HS-5 (cell line): ENCODE data around the gene DNAJB7.
"Not testable (repeated sequence)": the region's sequence is repeated elsewhere in the genome, so short reads cannot be mapped to it uniquely, and the experiment has no call there.

Experiments used
- DNase-seq: peaks from one replicate; pipeline ENCODE4 v3.0.0-alpha.2; 2012; ENCODE audit warnings: low read depth

Gene DNAJB7

DNA sequence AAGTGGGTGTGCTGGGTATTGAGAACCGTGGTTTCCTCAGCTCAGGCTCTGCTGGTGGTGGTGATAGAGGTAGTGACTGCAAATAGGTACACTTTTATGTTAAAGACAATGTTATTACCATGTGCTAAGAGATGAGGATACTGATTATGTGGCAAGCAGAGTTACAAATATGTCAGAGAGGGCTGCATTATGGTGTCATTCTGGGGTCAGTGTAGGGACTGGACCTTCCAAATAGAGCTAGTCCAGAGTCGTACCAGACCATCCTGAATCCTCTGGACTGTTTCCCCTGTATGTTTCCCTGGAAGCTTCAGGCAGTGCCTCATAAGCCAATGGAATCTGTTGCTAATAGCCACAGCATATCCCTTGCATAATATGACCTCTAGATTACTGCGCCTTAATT is at the start of gene DNAJB7:
Gene DNAJB7, minus strand, starts transcription at position 101 of the 400 bp plus-strand sequence. CDS start 119 bp downstream, outside the sequence.
- no peak for DNase-seq

- DNase-seq, result no peak
Observed at GRCh38 chr22:40908895-40909294, 47.0 kb upstream of the DNAJB7 start.

DNA sequence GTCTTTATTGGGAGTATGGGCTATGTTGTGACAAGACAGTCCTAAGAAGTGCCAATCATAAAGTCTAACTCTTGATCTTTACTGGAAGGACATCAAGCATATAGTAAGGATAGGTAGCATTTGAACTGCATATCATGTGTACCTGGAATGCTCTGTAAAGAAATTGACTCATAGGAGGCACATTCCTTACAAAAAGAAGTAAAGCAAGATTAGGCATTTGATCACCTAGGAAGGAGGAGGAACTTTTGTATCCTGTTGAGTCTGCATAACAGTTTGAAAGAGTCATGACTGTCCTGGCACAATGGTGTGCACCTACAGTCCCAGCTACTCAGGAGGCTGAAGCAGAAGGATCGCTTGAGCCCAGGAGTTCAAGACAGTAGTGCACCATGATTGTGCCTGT is 42.2 kb upstream of the DNAJB7 start:
- DNase-seq, result no peak

DNA sequence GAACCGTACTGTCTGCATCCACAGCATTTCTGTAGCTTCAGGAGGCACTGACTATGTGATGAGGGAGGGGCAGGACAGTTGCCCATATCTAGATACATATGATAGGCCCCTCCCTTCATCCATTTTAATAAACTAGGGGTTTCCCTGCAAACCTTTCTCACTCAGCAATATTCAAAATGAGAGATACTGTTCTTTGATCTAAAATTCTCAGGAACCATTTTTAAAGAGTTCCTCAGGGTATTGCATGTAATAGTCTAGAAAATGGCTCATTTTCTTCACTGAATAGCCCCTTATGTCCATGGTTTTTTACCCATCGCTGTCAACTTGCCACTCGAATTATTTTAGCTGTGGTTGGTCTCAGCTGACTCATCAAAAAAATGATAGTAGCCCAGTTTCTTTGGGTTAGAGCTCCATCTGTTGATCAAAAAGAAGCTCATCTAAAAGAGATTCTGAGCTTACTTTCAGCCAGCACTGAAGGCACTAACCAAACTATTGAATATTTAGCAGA is 37.0 kb upstream of the DNAJB7 start:
- DNase-seq, result peak; percentile 41

DNA sequence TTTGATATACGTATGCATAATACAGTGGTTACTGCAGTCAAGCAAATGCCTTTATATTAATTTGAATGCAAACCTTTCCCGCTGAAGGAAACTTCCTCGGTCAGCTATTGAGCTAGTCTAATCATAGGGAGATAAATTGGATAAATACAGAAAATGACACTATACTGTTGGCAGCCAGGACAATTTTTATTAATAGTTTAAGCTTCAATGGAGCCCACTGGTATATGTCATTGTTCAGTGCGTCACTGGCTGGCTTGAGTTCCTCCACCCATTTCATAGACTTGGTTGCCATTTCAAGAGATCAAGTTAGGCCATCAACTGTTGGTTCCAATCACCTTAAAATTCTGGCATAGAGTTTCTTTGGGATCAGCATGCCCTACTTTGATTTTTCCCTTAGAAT is 32.5 kb upstream of the DNAJB7 start:
- no peak for DNase-seq

- peak; percentile 25 for DNase-seq
Observed at GRCh38 chr22:40890881-40891280, 29.0 kb upstream of the DNAJB7 start.

- DNase-seq, result no peak
Observed at GRCh38 chr22:40889116-40889515, 27.2 kb upstream of the DNAJB7 start.

- DNase-seq, result no peak
Observed at GRCh38 chr22:40878922-40879321, 17.0 kb upstream of the DNAJB7 start.

GRCh38 chr22:40877488-40877887 is 15.6 kb upstream of the DNAJB7 start:
- DNase-seq, result no peak

DNA sequence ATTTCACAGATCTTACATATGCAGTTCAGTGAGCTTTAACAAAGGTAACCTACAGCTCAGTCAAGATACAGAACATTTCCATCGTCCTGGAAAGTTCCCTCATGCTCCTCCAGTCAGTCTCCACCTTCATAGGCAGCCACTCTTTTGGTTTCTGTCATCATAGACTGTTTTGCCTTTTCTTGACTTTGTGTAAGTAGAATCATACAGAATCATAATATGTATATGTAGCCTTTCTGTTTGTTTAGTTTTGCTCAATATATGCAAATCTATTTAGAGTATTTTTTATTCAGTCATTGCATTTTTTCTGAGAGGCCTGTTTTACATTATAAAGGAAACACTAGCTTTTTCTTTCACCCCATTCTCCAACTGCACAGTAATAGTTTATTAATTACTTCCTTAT is 15.0 kb upstream of the DNAJB7 start:
- DNase-seq, result no peak

GRCh38 chr22:40875111-40875510 is 13.2 kb upstream of the DNAJB7 start:
- DNase-seq, result no peak

DNA sequence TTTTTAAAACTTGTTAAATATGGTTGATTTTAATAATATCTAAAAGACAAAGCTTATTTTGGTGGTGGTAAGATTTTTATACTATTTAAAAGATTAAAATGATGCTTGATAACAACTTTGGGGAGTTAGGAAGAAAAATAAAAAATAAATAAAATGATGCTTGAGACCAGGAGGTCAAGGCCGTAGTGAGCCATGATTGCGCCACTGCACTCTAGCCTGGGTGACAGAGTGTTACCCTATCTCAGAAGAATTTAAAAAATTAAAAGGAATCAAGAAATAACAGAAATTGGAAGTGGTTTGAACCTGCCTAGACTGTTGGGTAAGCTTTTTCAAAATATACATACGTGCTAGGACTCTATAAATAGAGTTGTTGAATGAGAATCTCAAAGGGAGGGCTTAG is 12.1 kb upstream of the DNAJB7 start:
- no peak for DNase-seq

GRCh38 chr22:40868379-40868778 is 6.5 kb upstream of the DNAJB7 start:
- DNase-seq, result not testable (repeated sequence)

DNA sequence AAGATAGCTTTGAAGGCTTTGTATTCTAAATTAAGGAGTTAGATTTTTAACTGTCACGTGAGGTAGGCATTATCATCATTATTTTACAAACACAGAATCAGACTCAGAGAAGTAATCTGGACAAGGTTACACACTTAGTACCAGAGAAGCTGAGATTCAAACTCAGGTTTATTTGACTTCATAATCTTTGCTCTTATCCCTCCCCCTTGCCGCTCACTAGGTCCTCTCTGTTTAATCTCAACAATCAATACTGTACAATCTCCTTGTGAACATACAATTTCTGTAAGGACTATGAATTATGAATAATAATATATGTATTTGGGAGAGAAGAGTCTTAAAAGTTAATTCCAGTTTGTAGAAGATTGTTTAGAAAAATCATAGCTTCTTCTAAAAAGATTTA is 5.2 kb upstream of the DNAJB7 start:
- no peak for DNase-seq

DNA sequence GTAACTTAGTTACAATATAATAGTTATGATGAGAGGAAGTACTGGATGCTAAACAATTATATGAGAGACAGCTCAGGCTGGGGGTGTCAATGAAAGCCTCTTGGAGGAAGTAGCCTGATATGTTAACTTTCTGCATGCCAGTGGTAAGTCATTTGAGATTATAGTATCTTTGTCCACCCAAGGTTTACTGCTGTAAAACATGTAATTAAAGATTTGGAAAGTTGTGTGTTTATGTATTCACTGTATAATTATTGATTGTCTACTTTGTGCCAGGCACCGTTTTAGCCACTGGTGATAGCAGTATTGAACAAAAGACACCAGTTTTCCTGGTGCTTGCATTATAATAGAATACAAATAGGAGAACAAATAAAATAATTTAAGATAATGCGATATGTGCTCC is 624 bp upstream of the DNAJB7 start:
- no peak for DNase-seq

GRCh38 chr22:40857309-40857855 is 4.5 kb downstream of the DNAJB7 start:
- DNase-seq, result no peak

GRCh38 chr22:40856513-40857308 is 5.2 kb downstream of the DNAJB7 start, which contains the start of the genes ST13 and XPNPEP3:
ST13 (minus strand) TSS chr22:40856639; CDS start chr22:40856540, 99 bp downstream.
XPNPEP3 (plus strand) TSS chr22:40857148; CDS start chr22:40857182, 34 bp downstream.
- DNase-seq, result peak; percentile 93

GRCh38 chr22:40855979-40856512 is 5.9 kb downstream of the DNAJB7 start:
- DNase-seq, result no peak

- no peak for DNase-seq
Observed at GRCh38 chr22:40855071-40855978, 6.6 kb downstream of the DNAJB7 start.

GRCh38 chr22:40853961-40854360 is 8.0 kb downstream of the DNAJB7 start:
- DNase-seq, result no peak

- no peak for DNase-seq
Observed at GRCh38 chr22:40853333-40853732, 8.6 kb downstream of the DNAJB7 start.

DNA sequence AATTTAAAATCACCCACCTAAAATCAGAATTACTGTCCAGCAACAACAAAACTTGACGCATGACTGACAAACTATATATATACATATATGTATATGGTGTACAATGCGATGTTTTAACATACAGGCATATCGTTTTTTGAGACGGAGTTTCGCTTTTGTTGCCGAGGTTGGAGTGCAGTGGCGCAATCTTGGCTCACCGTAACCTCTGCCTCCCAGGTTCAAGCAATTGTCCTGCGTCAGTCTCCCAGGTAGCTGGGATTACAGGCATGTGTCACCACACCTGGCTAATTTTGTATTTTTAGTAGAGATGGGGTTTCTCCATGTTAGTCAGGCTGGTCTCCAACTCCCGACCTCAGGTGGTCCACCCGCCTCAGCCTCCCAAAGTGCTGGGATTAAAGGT is 16.1 kb downstream of the DNAJB7 start:
- DNase-seq, result not testable (repeated sequence)
